Measurements from ENCODE around the gene NPC2.
A peak's percentile ranks its signal among the peaks of the same experiment; 100 is the strongest.

The NPC2 gene

GRCh38 chr14:74518221-74518620, 25.1 kb upstream of the NPC2 start:
- DNase-seq = no peak

GRCh38 chr14:74517731-74518130, 24.6 kb upstream of the NPC2 start:
- no peak for DNase-seq

GRCh38 chr14:74516451-74517160, 23.5 kb upstream of the NPC2 start:
- DNase-seq = no peak

- no peak for DNase-seq
Observed at GRCh38 chr14:74515891-74516412, 22.8 kb upstream of the NPC2 start.

GRCh38 chr14:74514471-74514941, 21.4 kb upstream of the NPC2 start:
- DNase-seq = peak; percentile 45

GRCh38 chr14:74511966-74512830, 19.1 kb upstream of the NPC2 start:
- DNase-seq = no peak

GRCh38 chr14:74510959-74511409, 17.9 kb upstream of the NPC2 start:
- no peak for DNase-seq

- no peak for DNase-seq
Observed at GRCh38 chr14:74510223-74510931, 17.3 kb upstream of the NPC2 start.

GRCh38 chr14:74509587-74510222, 16.6 kb upstream of the NPC2 start:
- no peak for DNase-seq

- DNase-seq = no peak
Observed at GRCh38 chr14:74508844-74509428, 15.8 kb upstream of the NPC2 start.

GRCh38 chr14:74508292-74508731, 15.2 kb upstream of the NPC2 start:
- DNase-seq = no peak

- DNase-seq = no peak
Observed at GRCh38 chr14:74507840-74508239, 14.7 kb upstream of the NPC2 start.

GRCh38 chr14:74507085-74507484, 14.0 kb upstream of the NPC2 start:
- DNase-seq = no peak

GRCh38 chr14:74506411-74506851, 13.3 kb upstream of the NPC2 start:
- DNase-seq = no peak

GRCh38 chr14:74505831-74506230, 12.7 kb upstream of the NPC2 start:
- no peak for DNase-seq

- DNase-seq = no peak
Observed at GRCh38 chr14:74504874-74505720, 12.0 kb upstream of the NPC2 start.

GRCh38 chr14:74504412-74504811, 11.3 kb upstream of the NPC2 start:
- DNase-seq = no peak

GRCh38 chr14:74503938-74504335, 10.8 kb upstream of the NPC2 start:
- DNase-seq = no peak

- no peak for DNase-seq
Observed at GRCh38 chr14:74503291-74503937, 10.3 kb upstream of the NPC2 start.

- DNase-seq = peak; percentile 90
Observed at GRCh38 chr14:74502236-74503019, 9.3 kb upstream of the NPC2 start.
